Measurements from ENCODE around the gene DES. TPM values are rescaled to one million over a fixed set of nuclear protein-coding genes. Genes with fewer than 3 reads are reported as not detected.

The DES gene
- total RNA-seq, 1 experiment from 2014 or later, result not detected

- Mint-ChIP-seq H3K27me3 (ENCODE audit: unreplicated experiment) (no peaks in the 10 kb centered on the region), H3K9me3 (ENCODE audit: low read depth, unreplicated experiment) (no peaks in the 10 kb centered on the region), H3K27ac (ENCODE audit: unreplicated experiment) (no peak overlapping the region), H3K4me3 (ENCODE audit: low read depth, unreplicated experiment) (no peak overlapping the region), H3K36me3 (ENCODE audit: insufficient read depth, unreplicated experiment) (no peaks in the 10 kb centered on the region), H3K4me1 (ENCODE audit: low read depth, unreplicated experiment) (peaks cover 9% of the 10 kb centered on the region)
- CTCF ChIA-PET, result interaction anchor here (0.6 to 4.4 kb wide), 5 partner anchors 35 to 129 kb away, joined by 3 to 48 read pairs (median 3); no protein-coding TSS in a partner anchor
- TF ChIP-seq CTCF (IDR thresholded peaks at IDR 0.05; ENCODE audit: unreplicated experiment), result no peak
- intact Hi-C loops (cut with micrococcal nuclease; ENCODE audit: unreplicated experiment), result no loop called here
- BruUV-seq (replicated peaks), result no TSS peak
- no peak for DNase-seq
Observed at GRCh38 chr2:219401606-219402005, 16.6 kb upstream of the DES start.

- CTCF ChIA-PET, result interaction anchor here (0.6 to 4.4 kb wide), 13 partner anchors 13 to 135 kb away, joined by 3 to 48 read pairs (median 3); no protein-coding TSS in a partner anchor
- peaks cover 17% of the 10 kb centered on the region for H3K4me1 Mint-ChIP-seq (ENCODE audit: low read depth, unreplicated experiment)
- H3K4me3 Mint-ChIP-seq (ENCODE audit: low read depth, unreplicated experiment), result no peak overlapping the region
Observed at GRCh38 chr2:219402665-219403515, 15.3 kb upstream of the DES start.

DNA sequence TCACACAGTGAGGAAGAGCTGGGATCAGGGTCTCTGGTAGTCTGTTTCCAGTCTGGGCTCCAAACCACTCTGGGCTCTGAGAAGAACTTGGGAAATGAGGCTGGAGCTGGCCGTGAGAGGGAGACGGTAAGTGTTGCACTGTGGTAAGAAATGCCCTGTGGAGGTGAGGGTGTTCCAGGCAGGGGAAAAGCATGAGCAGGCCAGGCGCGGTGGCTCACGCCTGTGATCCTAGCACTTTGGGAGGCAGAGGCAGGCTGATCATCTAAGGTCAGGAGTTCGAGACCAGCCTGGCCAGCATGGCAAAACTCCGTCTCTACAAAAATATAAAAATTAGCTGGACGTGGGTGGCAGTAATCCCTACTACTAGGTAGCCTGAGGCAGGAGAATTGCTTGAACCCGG lies 14.3 kb upstream of the DES start:
- Mint-ChIP-seq H3K4me1 (ENCODE audit: low read depth, unreplicated experiment) (peaks cover 17% of the 10 kb centered on the region), H3K4me3 (ENCODE audit: low read depth, unreplicated experiment) (no peak overlapping the region), H3K9me3 (ENCODE audit: low read depth, unreplicated experiment) (no peaks in the 10 kb centered on the region), H3K27ac (ENCODE audit: unreplicated experiment) (no peak overlapping the region), H3K36me3 (ENCODE audit: insufficient read depth, unreplicated experiment) (no peaks in the 10 kb centered on the region), H3K27me3 (ENCODE audit: unreplicated experiment) (peaks cover 20% of the 10 kb centered on the region)
- no peak for TF ChIP-seq CTCF (IDR thresholded peaks at IDR 0.05; ENCODE audit: unreplicated experiment)
- CTCF ChIA-PET, result interaction anchor here (1.3 to 4.4 kb wide), 3 partner anchors 92 to 134 kb away, joined by 4 to 48 read pairs (median 9); no protein-coding TSS in a partner anchor
- intact Hi-C loops (cut with micrococcal nuclease; ENCODE audit: unreplicated experiment), result loop anchor here (1.0 kb wide), 2 partner anchors 26 to 126 kb away; no protein-coding TSS in a partner anchor
- BruUV-seq (replicated peaks), result no TSS peak
- no peak for DNase-seq

More at GRCh38 chr2:219402665-219403515, 15.3 kb upstream of the DES start:
- peak; percentile 79 for TF ChIP-seq CTCF (IDR thresholded peaks at IDR 0.05; ENCODE audit: unreplicated experiment)
- peak; percentile 66 for DNase-seq
- Mint-ChIP-seq H3K27me3 (ENCODE audit: unreplicated experiment) (peaks cover 10% of the 10 kb centered on the region), H3K9me3 (ENCODE audit: low read depth, unreplicated experiment) (no peaks in the 10 kb centered on the region), H3K36me3 (ENCODE audit: insufficient read depth, unreplicated experiment) (no peaks in the 10 kb centered on the region), H3K27ac (ENCODE audit: unreplicated experiment) (no peak overlapping the region)
- BruUV-seq (replicated peaks), result no TSS peak
- intact Hi-C loops (cut with micrococcal nuclease; ENCODE audit: unreplicated experiment), result loop anchor here (1.0 kb wide), 2 partner anchors 27 to 127 kb away; no protein-coding TSS in a partner anchor

- peaks cover 25% of the 10 kb centered on the region for H3K27me3 Mint-ChIP-seq (ENCODE audit: unreplicated experiment)
- H3K4me3 Mint-ChIP-seq (ENCODE audit: low read depth, unreplicated experiment), result no peak overlapping the region
- intact Hi-C loops (cut with micrococcal nuclease; ENCODE audit: unreplicated experiment), result no loop called here
- H3K36me3 Mint-ChIP-seq (ENCODE audit: insufficient read depth, unreplicated experiment), result no peaks in the 10 kb centered on the region
- CTCF ChIA-PET, result interaction anchor here (1.0 to 4.4 kb wide), 2 partner anchors 36 to 126 kb away, joined by 3 to 48 read pairs; no protein-coding TSS in a partner anchor
- H3K27ac Mint-ChIP-seq (ENCODE audit: unreplicated experiment), result no peak overlapping the region
- no peaks in the 10 kb centered on the region for H3K9me3 Mint-ChIP-seq (ENCODE audit: low read depth, unreplicated experiment)
- TF ChIP-seq CTCF (IDR thresholded peaks at IDR 0.05; ENCODE audit: unreplicated experiment), result no peak
- no TSS peak for BruUV-seq (replicated peaks)
- peaks cover 17% of the 10 kb centered on the region for H3K4me1 Mint-ChIP-seq (ENCODE audit: low read depth, unreplicated experiment)
- no peak for DNase-seq
Observed at GRCh38 chr2:219404291-219404910, 13.8 kb upstream of the DES start.
